ENCODE measurements around the gene DYNLRB2.

Gene DYNLRB2

DNA sequence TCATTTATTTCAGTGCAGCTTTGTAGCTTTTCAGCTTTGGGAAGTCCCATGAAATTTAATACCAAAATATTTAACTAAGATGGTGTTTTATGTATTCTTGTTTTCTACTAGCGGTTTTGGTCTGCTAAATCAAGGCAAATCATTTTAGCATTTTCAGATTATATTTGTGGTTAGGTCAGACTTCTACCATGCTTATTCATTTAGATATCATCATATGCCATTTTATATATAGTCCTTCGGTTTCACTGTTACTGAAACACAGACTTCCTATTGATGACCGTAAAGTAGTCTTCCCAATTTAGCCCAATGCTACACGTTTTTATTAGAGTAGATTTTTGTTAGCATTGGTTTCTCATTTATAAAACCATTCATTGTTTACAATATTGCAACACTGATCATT, 5.5 kb downstream of the DYNLRB2 start:
- no peak overlapping the region for H3K9ac ChIP-seq (ENCODE audit: low read depth, low read length)
- H3K27ac ChIP-seq (ENCODE audit: low read length), result no peak overlapping the region
- H3K27me3 ChIP-seq (ENCODE audit: insufficient read depth, low read length, poor library complexity), result no peaks in the 10 kb centered on the region
- DNase-seq (no peak), ATAC-seq (ENCODE audit: insufficient read depth, low read depth) (no peak)
- H3K36me3 ChIP-seq (ENCODE audit: insufficient read depth, low read length), result no peaks in the 10 kb centered on the region
- no peaks in the 10 kb centered on the region for H3K4me1 ChIP-seq (ENCODE audit: insufficient read depth, low read length)
- no peaks in the 10 kb centered on the region for H4K20me1 ChIP-seq (ENCODE audit: insufficient read depth, low read length)
- no peaks in the 10 kb centered on the region for H3K79me2 ChIP-seq (ENCODE audit: insufficient read depth, low read length)
- H3K9me3 ChIP-seq (ENCODE audit: insufficient read depth, low read length, severe bottlenecking), result no peaks in the 10 kb centered on the region
- H3K4me2 ChIP-seq (ENCODE audit: insufficient read depth, low read length), result no peak overlapping the region
- no peak for TF ChIP-seq EZH2 (IDR thresholded peaks at IDR 0.05; ENCODE audit: borderline replicate concordance, low read depth, low read length, severe bottlenecking)
- TF ChIP-seq, protein P1, sequence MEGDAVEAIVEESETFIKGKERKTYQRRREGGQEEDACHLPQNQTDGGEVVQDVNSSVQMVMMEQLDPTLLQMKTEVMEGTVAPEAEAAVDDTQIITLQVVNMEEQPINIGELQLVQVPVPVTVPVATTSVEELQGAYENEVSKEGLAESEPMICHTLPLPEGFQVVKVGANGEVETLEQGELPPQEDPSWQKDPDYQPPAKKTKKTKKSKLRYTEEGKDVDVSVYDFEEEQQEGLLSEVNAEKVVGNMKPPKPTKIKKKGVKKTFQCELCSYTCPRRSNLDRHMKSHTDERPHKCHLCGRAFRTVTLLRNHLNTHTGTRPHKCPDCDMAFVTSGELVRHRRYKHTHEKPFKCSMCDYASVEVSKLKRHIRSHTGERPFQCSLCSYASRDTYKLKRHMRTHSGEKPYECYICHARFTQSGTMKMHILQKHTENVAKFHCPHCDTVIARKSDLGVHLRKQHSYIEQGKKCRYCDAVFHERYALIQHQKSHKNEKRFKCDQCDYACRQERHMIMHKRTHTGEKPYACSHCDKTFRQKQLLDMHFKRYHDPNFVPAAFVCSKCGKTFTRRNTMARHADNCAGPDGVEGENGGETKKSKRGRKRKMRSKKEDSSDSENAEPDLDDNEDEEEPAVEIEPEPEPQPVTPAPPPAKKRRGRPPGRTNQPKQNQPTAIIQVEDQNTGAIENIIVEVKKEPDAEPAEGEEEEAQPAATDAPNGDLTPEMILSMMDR (IDR thresholded peaks at IDR 0.05; ENCODE audit: borderline replicate concordance, extremely low read depth, low read length, poor library complexity, severe bottlenecking), result no peak
- H2AFZ ChIP-seq (ENCODE audit: low read depth, low read length), result no peak overlapping the region
- no peak overlapping the region for H3K4me3 ChIP-seq (ENCODE audit: low read depth in 1 of 2, low read length in 2 of 2)

DNA sequence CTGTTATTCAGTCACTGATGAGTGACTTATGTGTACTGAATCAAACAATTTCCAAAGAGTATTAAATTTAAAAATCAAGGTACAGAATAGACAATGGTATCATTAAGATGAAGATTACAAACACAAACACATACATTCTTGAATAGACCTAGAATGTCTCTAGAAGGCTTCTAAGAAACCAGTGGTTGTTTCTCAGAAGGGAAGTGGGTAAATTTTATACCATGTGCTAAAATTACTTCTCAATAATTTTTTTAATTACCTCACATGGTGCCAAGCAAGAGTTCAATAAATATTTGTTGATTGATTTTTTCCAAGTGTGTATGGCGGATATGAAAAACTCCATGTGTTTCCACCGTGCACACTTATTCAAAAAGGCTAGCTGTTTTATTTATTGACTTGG, 6.4 kb downstream of the DYNLRB2 start:
- H3K9ac ChIP-seq (ENCODE audit: low read depth, low read length), result no peak overlapping the region
- H4K20me1 ChIP-seq (ENCODE audit: insufficient read depth, low read length), result no peaks in the 10 kb centered on the region
- no peak overlapping the region for H2AFZ ChIP-seq (ENCODE audit: low read depth, low read length)
- DNase-seq, result no peak
- H3K4me2 ChIP-seq (ENCODE audit: insufficient read depth, low read length), result no peak overlapping the region
- no peak overlapping the region for H3K27ac ChIP-seq (ENCODE audit: low read length)
- ATAC-seq (ENCODE audit: insufficient read depth, low read depth), result no peak
- H3K9me3 ChIP-seq (ENCODE audit: insufficient read depth, low read length, severe bottlenecking), result no peaks in the 10 kb centered on the region
- TF ChIP-seq, protein P1 (IDR thresholded peaks at IDR 0.05; ENCODE audit: borderline replicate concordance, extremely low read depth, low read length, poor library complexity, severe bottlenecking), result no peak
- no peak for TF ChIP-seq EZH2 (IDR thresholded peaks at IDR 0.05; ENCODE audit: borderline replicate concordance, low read depth, low read length, severe bottlenecking)
- H3K79me2 ChIP-seq (ENCODE audit: insufficient read depth, low read length), result no peaks in the 10 kb centered on the region
- peaks cover 5% of the 10 kb centered on the region for H3K27me3 ChIP-seq (ENCODE audit: insufficient read depth, low read length, poor library complexity)
- no peaks in the 10 kb centered on the region for H3K4me1 ChIP-seq (ENCODE audit: insufficient read depth, low read length)
- H3K36me3 ChIP-seq (ENCODE audit: insufficient read depth, low read length), result no peaks in the 10 kb centered on the region
- no peak overlapping the region for H3K4me3 ChIP-seq (ENCODE audit: low read depth in 1 of 2, low read length in 2 of 2)

DNA sequence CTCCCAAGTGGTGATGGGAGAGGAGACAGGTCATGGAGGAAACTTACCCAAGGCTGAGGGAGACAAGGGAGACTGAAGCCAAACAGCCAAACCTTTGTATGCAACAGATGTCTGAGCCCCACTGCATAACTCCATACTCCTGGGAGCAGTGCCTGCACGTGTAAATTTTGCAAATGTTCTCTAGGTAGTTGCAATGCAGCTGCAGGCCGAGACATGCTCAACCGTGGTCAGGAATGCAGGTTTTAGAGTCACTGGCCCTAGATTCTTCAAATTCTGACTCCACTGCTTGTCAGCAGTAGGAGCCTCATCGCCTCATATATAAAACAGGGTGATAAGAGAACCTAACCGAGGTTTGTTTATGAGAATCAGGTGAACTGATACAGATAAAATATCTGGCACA, 11.5 kb downstream of the DYNLRB2 start:
- DNase-seq (no peak), ATAC-seq (ENCODE audit: insufficient read depth, low read depth) (no peak)
- Histone ChIP-seq H3K36me3 (ENCODE audit: insufficient read depth, low read length) (no peaks in the 10 kb centered on the region), H3K9ac (ENCODE audit: low read depth, low read length) (no peak overlapping the region), H3K27ac (ENCODE audit: low read length) (no peak overlapping the region), H3K9me3 (ENCODE audit: insufficient read depth, low read length, severe bottlenecking) (no peaks in the 10 kb centered on the region), H2AFZ (ENCODE audit: low read depth, low read length) (no peak overlapping the region), H4K20me1 (ENCODE audit: insufficient read depth, low read length) (no peaks in the 10 kb centered on the region), H3K4me3 (ENCODE audit: low read depth in 1 of 2, low read length in 2 of 2) (no peak overlapping the region), H3K79me2 (ENCODE audit: insufficient read depth, low read length) (no peaks in the 10 kb centered on the region), H3K4me1 (ENCODE audit: insufficient read depth, low read length) (no peaks in the 10 kb centered on the region), H3K27me3 (ENCODE audit: insufficient read depth, low read length, poor library complexity) (peaks cover 7% of the 10 kb centered on the region), H3K4me2 (ENCODE audit: insufficient read depth, low read length) (no peak overlapping the region)
- TF ChIP-seq, protein P1 (IDR thresholded peaks at IDR 0.05; ENCODE audit: borderline replicate concordance, extremely low read depth, low read length, poor library complexity, severe bottlenecking), result no peak
- no peak for TF ChIP-seq EZH2 (IDR thresholded peaks at IDR 0.05; ENCODE audit: borderline replicate concordance, low read depth, low read length, severe bottlenecking)

DNA sequence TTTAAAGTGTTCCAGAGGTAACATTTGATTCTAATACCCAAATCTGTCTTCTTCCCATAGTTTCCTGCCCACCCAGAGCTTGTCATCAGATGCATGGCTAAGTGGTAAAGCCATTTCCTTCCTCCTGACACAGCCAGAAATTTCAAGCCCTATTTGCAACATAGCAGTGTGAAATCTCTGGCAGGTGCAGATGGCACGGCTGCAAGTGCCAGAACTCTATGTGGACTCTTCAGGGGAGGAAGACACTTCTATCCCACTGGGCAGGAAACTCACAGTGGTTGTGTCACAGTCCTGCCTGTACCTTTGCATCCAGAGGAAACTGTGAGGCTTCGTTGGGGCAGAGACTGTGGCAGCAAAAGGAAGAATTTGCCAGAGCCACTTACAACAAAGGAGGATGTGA, 13.2 kb downstream of the DYNLRB2 start:
- Histone ChIP-seq H3K9ac (ENCODE audit: low read depth, low read length) (no peak overlapping the region), H3K4me1 (ENCODE audit: insufficient read depth, low read length) (no peaks in the 10 kb centered on the region), H4K20me1 (ENCODE audit: insufficient read depth, low read length) (no peaks in the 10 kb centered on the region), H3K9me3 (ENCODE audit: insufficient read depth, low read length, severe bottlenecking) (no peaks in the 10 kb centered on the region), H3K4me3 (ENCODE audit: low read depth in 1 of 2, low read length in 2 of 2) (no peak overlapping the region), H3K36me3 (ENCODE audit: insufficient read depth, low read length) (no peaks in the 10 kb centered on the region), H3K4me2 (ENCODE audit: insufficient read depth, low read length) (no peak overlapping the region), H3K79me2 (ENCODE audit: insufficient read depth, low read length) (no peaks in the 10 kb centered on the region), H3K27me3 (ENCODE audit: insufficient read depth, low read length, poor library complexity) (peaks cover 7% of the 10 kb centered on the region), H2AFZ (ENCODE audit: low read depth, low read length) (no peak overlapping the region), H3K27ac (ENCODE audit: low read length) (no peak overlapping the region)
- ATAC-seq (ENCODE audit: insufficient read depth, low read depth) (no peak), DNase-seq (no peak)
- TF ChIP-seq, protein P1 (IDR thresholded peaks at IDR 0.05; ENCODE audit: borderline replicate concordance, extremely low read depth, low read length, poor library complexity, severe bottlenecking), result no peak
- TF ChIP-seq EZH2 (IDR thresholded peaks at IDR 0.05; ENCODE audit: borderline replicate concordance, low read depth, low read length, severe bottlenecking), result no peak

Measured in DND-41 (cell line).